ENCODE data around the gene CSMD2.

GRCh38 chr1:33661811-33662454 lies 503.1 kb downstream of the CSMD2 start:
- TF ChIP-seq CREB1 (IDR thresholded peaks at IDR 0.05; ENCODE audit: low read depth) = no peak
- TF ChIP-seq REST (IDR thresholded peaks at IDR 0.05; ENCODE audit: low read depth) = no peak
- no peak for TF ChIP-seq TAF1 (IDR thresholded peaks at IDR 0.05; ENCODE audit: low read depth)
- no peak for TF ChIP-seq MAX (IDR thresholded peaks at IDR 0.05)
